Medulla oblongata (tissue), 1 donor: ENCODE measurements around the gene DYRK1A.

Source experiments
- DNase-seq: peaks from one replicate; pipeline ENCODE4 v3.0.0-alpha.2; 2015; ENCODE audit errors: extremely low spot score

Gene DYRK1A

DNA sequence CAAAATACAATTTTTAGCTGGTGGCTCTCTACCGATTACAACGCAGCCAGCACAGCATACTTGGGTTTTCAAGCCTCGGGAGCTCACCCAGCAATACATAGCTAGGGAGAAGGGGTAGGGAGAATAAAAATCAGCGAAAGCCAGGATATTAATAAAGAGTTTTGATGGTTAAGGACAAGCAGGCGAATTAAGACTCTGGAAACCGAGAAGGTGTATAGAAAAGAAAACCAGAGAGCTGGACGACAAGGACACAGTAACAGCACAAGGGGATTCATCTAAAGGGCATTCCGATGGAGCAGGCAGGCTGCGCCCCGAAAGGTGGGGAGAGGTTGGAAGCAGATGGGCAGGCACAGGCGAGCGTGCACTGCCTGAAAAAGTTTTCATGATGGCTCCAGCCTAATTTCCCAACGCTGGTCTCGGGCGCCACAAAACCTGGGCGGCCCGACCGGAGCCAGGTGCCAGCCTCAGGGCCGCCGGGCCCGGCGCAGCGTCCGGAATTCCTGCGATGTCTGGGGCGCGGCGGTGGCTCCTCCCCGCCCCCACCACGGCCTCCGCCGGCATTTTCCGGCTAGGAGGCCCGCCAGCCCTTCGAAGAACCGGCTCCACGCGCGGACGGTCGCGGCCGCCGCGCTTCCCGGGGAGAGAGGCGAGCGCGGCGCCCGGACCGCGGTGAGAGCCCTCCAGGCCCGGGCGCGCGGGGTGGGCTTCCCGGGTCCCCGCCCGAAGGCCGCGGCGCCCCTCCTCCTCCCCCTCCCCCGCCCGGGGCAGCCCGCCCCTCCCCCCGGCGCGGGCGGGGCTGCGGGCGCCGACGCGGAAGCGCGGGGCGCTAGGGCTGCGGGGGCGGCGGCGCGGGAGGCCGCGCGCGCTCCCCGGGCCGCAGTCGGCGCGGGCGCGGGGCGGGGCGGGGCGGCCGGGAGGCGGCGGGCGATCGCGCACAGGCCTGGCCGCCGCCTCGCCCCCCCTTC lies 774 bp upstream of the DYRK1A start:
- DNase-seq = peak; percentile 62

DNA sequence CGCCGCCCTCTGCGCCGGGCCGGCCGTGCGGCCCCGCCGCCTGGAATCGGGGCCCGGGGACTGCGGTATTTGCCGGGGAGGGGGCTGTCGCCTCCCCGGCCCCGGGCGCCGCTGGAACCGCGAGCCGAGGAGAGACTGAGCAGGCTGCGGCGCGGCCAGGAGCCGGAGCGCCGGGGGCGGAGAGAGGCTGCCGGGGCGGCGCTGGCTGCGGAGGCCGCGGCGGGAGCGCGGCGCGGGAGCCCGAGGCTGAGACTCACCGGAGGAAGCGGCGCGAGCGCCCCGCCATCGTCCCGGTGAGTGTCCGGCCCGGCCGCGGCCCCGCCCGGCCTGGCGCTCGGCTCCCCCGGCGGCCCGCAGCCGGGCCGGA lies 746 bp downstream of the DYRK1A start:
- no peak for DNase-seq

- peak; percentile 29 for DNase-seq
Observed at GRCh38 chr21:37367703-37368540, 1.3 kb downstream of the DYRK1A start.

- DNase-seq = no peak
Observed at GRCh38 chr21:37368541-37369279, 2.1 kb downstream of the DYRK1A start.

GRCh38 chr21:37369307-37369854 lies 2.8 kb downstream of the DYRK1A start:
- DNase-seq = no peak

DNA sequence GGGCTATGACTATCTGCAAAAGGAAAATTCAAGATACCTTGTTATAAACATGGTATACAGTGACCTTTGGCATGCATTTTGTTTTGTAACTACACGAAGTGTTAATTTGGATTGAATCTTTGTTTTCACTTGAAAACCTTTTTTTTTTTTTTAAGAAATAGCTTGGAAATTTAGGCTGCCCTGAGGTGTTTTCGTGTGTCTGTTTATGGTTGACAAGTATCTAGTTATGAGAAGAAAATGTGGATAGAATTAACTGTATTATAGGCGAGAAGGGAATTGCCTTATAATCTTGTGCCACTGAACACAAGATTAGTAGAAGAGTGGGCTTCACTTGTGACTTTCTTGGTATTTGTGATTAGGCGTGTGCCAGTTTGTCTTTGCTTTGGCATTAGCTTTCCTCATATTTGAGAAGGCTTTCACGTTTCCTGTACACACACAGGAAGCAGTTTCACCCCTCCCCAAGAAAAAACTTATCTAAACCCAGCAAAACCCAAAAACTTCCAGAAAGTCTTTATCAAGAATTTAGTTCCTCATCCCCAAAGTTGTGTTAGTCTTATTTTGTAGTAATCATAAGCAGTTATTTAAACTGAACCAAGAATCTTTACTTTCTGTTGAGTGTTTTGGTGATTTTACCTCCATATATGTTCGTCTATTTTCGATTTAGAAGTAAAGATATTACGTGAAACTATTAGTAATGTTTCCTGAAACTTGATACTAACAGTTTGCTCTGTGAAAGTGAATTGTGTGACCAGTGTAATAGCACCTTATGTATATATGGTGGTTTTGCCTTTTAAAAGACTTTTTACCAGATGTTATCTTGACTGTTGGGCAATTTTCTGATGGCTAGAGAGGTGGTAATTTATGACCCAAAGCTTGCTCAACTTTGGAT lies 3.8 kb downstream of the DYRK1A start:
- peak; percentile 19 for DNase-seq

GRCh38 chr21:37371041-37371397 lies 4.4 kb downstream of the DYRK1A start:
- DNase-seq = no peak

- DNase-seq = no peak
Observed at GRCh38 chr21:37372127-37372731, 5.7 kb downstream of the DYRK1A start.

DNA sequence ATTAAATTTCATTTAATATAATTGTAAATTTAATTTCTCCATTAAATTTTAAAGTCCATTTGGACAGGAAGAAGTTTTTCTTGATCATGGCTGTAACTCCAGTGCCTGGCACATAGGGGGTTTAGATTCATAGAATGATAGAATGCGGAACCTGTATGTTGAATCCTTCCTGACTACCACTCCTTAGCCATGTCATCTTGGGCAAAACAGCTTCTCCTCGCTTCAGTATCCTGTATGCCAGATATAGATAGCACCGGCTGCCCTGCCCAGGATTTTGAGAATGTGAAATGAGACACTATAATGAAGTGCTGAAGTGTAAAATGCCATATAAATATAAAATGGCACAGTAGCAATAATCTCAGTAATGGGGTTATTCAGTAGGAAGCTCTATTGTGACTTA lies 6.4 kb downstream of the DYRK1A start:
- no peak for DNase-seq

DNA sequence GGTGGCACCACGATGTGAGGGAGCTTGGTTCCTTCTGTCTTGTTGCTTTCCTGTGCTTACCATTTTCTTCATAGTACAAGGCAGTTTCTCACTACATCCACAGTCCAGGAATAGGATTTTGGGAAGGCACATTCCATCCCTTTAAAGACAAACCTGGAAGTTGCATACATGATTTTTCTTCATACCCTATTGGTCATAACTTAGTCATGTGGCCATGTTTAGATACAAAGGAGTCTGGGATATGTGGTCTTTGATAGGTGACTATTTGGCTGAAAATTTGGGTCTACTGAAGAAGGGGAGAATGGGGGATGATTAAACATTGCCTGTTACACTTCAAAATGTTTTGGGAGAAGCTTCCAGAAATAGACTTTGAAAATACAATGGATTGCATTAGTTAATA lies 7.0 kb downstream of the DYRK1A start:
- DNase-seq = no peak

DNA sequence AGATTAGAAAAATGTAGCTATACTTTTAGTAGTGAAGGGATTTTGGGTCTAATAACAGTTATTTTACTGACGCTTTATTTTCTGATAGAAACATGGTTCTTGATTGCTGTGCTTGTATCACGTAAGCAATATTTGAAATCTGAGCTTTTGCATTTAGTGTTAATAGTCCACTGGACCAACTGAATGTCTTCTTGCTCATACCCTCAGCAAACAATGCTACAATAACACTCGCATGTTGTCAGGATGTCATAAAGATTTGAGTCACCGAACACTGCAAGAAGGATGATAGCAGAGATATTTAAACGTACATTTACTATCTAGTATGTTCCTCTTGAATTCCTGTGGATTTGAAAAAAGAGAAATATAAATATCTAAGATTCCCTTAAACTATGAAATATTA lies 7.5 kb downstream of the DYRK1A start:
- no peak for DNase-seq

GRCh38 chr21:37375866-37376574 lies 9.4 kb downstream of the DYRK1A start:
- DNase-seq = no peak

DNA sequence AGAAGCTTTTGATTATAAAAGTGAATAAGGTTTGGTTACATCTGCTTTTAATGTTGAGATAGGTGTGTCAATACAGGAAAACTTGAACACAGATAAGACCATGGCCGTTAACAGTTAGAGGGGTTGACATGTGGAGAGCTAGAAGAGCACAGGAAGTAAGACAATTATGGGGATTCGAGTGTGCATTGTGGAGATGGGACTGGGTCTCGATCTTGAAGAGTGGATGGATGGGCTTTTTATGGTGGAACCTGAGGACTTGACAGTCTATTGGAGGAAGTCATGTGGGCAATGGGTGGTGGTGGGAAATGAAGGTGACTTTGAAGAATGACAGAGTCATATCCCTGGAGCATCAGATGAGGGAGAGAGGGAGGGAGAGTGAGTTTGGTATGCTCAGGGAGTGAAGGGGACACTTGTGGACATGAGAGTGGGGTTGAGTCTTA lies 12.1 kb downstream of the DYRK1A start:
- no peak for DNase-seq

GRCh38 chr21:37380349-37381323 lies 14.1 kb downstream of the DYRK1A start:
- DNase-seq = no peak

DNA sequence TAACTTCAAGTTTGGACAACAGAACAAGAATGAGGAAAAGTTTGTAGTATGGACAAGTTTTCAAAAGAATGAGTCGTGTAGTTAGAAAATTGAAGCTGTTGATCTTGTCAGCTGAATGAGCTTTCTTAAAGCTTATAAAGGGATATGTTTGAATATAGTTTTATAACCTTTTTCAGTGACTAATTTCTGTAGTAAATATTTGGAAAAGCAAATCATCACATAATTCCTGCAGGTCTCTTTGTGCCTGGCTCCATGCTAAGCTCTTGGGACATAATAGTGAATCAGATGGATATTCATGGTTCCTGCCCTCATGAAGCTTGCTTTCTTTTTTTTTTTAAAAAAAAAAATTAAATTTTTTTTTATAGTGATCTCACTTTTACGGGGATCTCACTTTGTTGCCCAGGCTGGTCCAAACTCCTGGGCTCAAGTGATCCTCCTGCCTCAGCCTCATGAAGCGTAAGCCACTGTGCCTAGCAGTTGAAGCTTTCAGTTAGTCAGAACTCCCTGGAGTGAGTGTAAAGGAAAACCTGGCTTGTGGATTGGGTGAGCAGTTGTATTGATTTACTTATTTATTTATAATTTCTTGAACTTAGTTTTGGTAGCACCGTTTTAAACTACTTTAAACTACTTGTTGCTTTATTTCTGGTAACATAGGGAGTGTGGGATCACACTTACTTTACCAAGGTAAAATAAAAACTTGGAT lies 15.5 kb downstream of the DYRK1A start:
- DNase-seq = no peak

- DNase-seq = no peak
Observed at GRCh38 chr21:37383086-37383485, 16.5 kb downstream of the DYRK1A start.

- DNase-seq = no peak
Observed at GRCh38 chr21:37383784-37384311, 17.3 kb downstream of the DYRK1A start.

GRCh38 chr21:37384416-37384815 lies 17.8 kb downstream of the DYRK1A start:
- DNase-seq = no peak
